WTC11 (cell line): ENCODE data around the gene CARMIL1. TPM values are rescaled to one million over a fixed set of nuclear protein-coding genes. Genes with fewer than 3 reads are reported as not detected.

Source experiments
- ATAC-seq: fragments of 200-7000 bp; cut with Tn5 transposase; 2 replicates; pipeline ENCODE4 v1.10.0; 2021; ENCODE audit warnings: mild to moderate bottlenecking, moderate library complexity
- CTCF ChIA-PET: fragments of 300-600 bp; sonication (Branson Sonifier 250); formaldehyde crosslinking; loops from one replicate; lab custom pipeline; 2021; ENCODE audit warnings: antibody characterized with exemption; lab: Charles Lee
- POLR2A ChIA-PET: fragments of 350-600 bp; sonication (Branson Sonifier 250); formaldehyde crosslinking; loops from one replicate; lab custom pipeline; 2021; ENCODE audit warnings: antibody characterized with exemption; lab: Charles Lee
- DNase-seq: peaks from one replicate; pipeline ENCODE4 v3.0.0; 2021; ENCODE audit warnings: low spot score
- H3K27ac Mint-ChIP-seq: 2 replicates; pipeline ENCODE4 v1.8.0; 2021; ENCODE audit warnings: mixed read lengths
- H3K27me3 Mint-ChIP-seq: 2 replicates; pipeline ENCODE4 v1.8.0; 2021; ENCODE audit warnings: low read depth, mild to moderate bottlenecking, moderate library complexity, mixed read lengths
- H3K36me3 Mint-ChIP-seq: 2 replicates; pipeline ENCODE4 v1.8.0; 2021; ENCODE audit warnings: mixed read lengths
- H3K4me1 Mint-ChIP-seq: 2 replicates; pipeline ENCODE4 v1.8.0; 2022; ENCODE audit warnings: mixed read lengths
- H3K4me3 Mint-ChIP-seq: 2 replicates; pipeline ENCODE4 v1.8.0; 2021; ENCODE audit warnings: mild to moderate bottlenecking, moderate library complexity, mixed read lengths
- H3K9me3 Mint-ChIP-seq: 2 replicates; pipeline ENCODE4 v1.8.0; 2021; ENCODE audit warnings: mixed read lengths
- ATF6 ChIP-seq: sonication (generic); formaldehyde crosslinking; IDR thresholded peaks from 2 replicates; pipeline ENCODE4 v1.8.1; 2023; ENCODE audit warnings: mild to moderate bottlenecking, missing genetic modification reagents
- E2F5 ChIP-seq: sonication (generic); formaldehyde crosslinking; IDR thresholded peaks from 2 replicates; pipeline ENCODE4 v1.8.1; 2022; ENCODE audit warnings: mild to moderate bottlenecking, moderate library complexity, missing genetic modification reagents
- ELF4 ChIP-seq: sonication (generic); formaldehyde crosslinking; IDR thresholded peaks from 2 replicates; pipeline ENCODE4 v1.8.1; 2022; ENCODE audit warnings: low read depth, mild to moderate bottlenecking, moderate library complexity, missing genetic modification reagents
- ESRRA ChIP-seq: sonication (generic); formaldehyde crosslinking; IDR thresholded peaks from 2 replicates; pipeline ENCODE4 v1.8.1; 2022; ENCODE audit warnings: mild to moderate bottlenecking, missing genetic modification reagents, borderline replicate concordance
- FOXK1 ChIP-seq: sonication (generic); formaldehyde crosslinking; IDR thresholded peaks from 2 replicates; pipeline ENCODE4 v1.8.0; 2022; ENCODE audit warnings: mild to moderate bottlenecking, moderate library complexity, missing genetic modification reagents
- GRHL2 ChIP-seq: fragments of 250-450 bp; sonication (Bioruptor Pico); IDR thresholded peaks from 2 replicates; pipeline ENCODE4 v1.8.0; 2022; ENCODE audit warnings: mild to moderate bottlenecking, moderate library complexity; ENCODE audit not compliant: insufficient replicate concordance, severe bottlenecking
- GTF2I ChIP-seq: fragments of 250-450 bp; sonication (Bioruptor Pico); conservative IDR thresholded peaks from 2 replicates; pipeline ENCODE4 v1.4.0; 2021; ENCODE audit warnings: mild to moderate bottlenecking
- IRF2 ChIP-seq: sonication (generic); formaldehyde crosslinking; IDR thresholded peaks from 2 replicates; pipeline ENCODE4 v1.8.0; 2022; ENCODE audit warnings: low read depth, missing genetic modification reagents, borderline replicate concordance
- MXD4 ChIP-seq: fragments of 250-450 bp; sonication (Bioruptor Pico); IDR thresholded peaks from 2 replicates; pipeline ENCODE4 v1.8.0; 2021; ENCODE audit warnings: mild to moderate bottlenecking, moderate library complexity, borderline replicate concordance
- NFE2L1 ChIP-seq: sonication (generic); formaldehyde crosslinking; IDR thresholded peaks from 2 replicates; pipeline ENCODE4 v1.8.1; 2023; ENCODE audit warnings: missing genetic modification reagents
- NR2C2 ChIP-seq: sonication (generic); formaldehyde crosslinking; IDR thresholded peaks from 2 replicates; pipeline ENCODE4 v1.8.0; 2022; ENCODE audit warnings: mild to moderate bottlenecking, missing genetic modification reagents
- RORB ChIP-seq: fragments of 250-450 bp; sonication (Bioruptor Pico); IDR thresholded peaks from 2 replicates; pipeline ENCODE4 v1.9.0; 2021; ENCODE audit warnings: mild to moderate bottlenecking
- SOX15 ChIP-seq: fragments of 250-450 bp; sonication (Bioruptor Pico); IDR thresholded peaks from 2 replicates; pipeline ENCODE4 v1.9.0; 2021; ENCODE audit warnings: mild to moderate bottlenecking
- ZMAT4 ChIP-seq: fragments of 250-450 bp; sonication (Bioruptor Pico); IDR thresholded peaks from 2 replicates; pipeline ENCODE4 v1.9.0; 2021; ENCODE audit warnings: mild to moderate bottlenecking
- ZNF416 ChIP-seq: fragments of 250-450 bp; sonication (Bioruptor Pico); IDR thresholded peaks from 2 replicates; pipeline ENCODE4 v1.9.0; 2021; ENCODE audit warnings: mild to moderate bottlenecking, inconsistent platforms
- ZNF512 ChIP-seq: sonication (generic); formaldehyde crosslinking; IDR thresholded peaks from 2 replicates; pipeline ENCODE4 v1.8.1; 2022; ENCODE audit warnings: missing genetic modification reagents, borderline replicate concordance
- total RNA-seq: library from RNA; stranded (reverse); gene quantifications from 3 replicates; pipeline ENCODE4 v1.2.3, GENCODE V29; 2021

Gene CARMIL1
- total RNA-seq, 1 experiment from 2014 or later, result 36.2 TPM

GRCh38 chr6:25497383-25498040 lies 218.3 kb downstream of the CARMIL1 start (continued):
- TF ChIP-seq ELF4 (CRISPR knock-in tag) (no peak), GRHL2 (CRISPR knock-in tag) (no peak), ZNF416 (CRISPR knock-in tag) (no peak), FOXK1 (CRISPR knock-in tag) (no peak), ZNF512 (no peak), ATF6 (CRISPR knock-in tag) (no peak), E2F5 (CRISPR knock-in tag) (no peak), NR2C2 (CRISPR knock-in tag) (no peak)

- Mint-ChIP-seq H3K4me1 (peaks cover 21% of the 10 kb centered on the region), H3K27me3 (no peaks in the 10 kb centered on the region), H3K9me3 (no peaks in the 10 kb centered on the region), H3K27ac (peak overlapping the region; percentile 77), H3K4me3 (no peak overlapping the region), H3K36me3 (peaks cover 3% of the 10 kb centered on the region)
- ATAC-seq (no peak), DNase-seq (no peak)
- no peak for TF ChIP-seq RORB (CRISPR knock-in tag)
- TF ChIP-seq ESRRA (CRISPR knock-in tag), result no peak
- no peak for TF ChIP-seq NR2C2 (CRISPR knock-in tag)
- TF ChIP-seq IRF2 (CRISPR knock-in tag), result no peak
- TF ChIP-seq GTF2I, result no peak
- no peak for TF ChIP-seq GRHL2 (CRISPR knock-in tag)
- ChIA-PET CTCF (interaction anchor here (1.2 to 1.4 kb wide), 2 partner anchors 8 to 275 kb away, joined by 4 to 10 read pairs; no protein-coding TSS in a partner anchor), POLR2A (no interaction called here)
These were observed 219.3 kb downstream of the CARMIL1 start for GRCh38 chr6:25498505-25498904.

GRCh38 chr6:25499615-25500235 lies 220.6 kb downstream of the CARMIL1 start:
- no peak for TF ChIP-seq ZMAT4 (CRISPR knock-in tag)
- TF ChIP-seq NFE2L1 (CRISPR knock-in tag), result no peak
- no peak for TF ChIP-seq SOX15 (CRISPR knock-in tag)
- TF ChIP-seq MXD4 (CRISPR knock-in tag), result no peak
- Mint-ChIP-seq H3K4me3 (no peak overlapping the region), H3K36me3 (peaks cover 3% of the 10 kb centered on the region), H3K4me1 (peaks cover 23% of the 10 kb centered on the region), H3K27me3 (no peaks in the 10 kb centered on the region), H3K27ac (peak overlapping the region; percentile 66), H3K9me3 (no peaks in the 10 kb centered on the region)
- ATAC-seq (no peak), DNase-seq (no peak)
- ChIA-PET CTCF (interaction anchor here (1.2 to 1.4 kb wide), 2 partner anchors 9 to 276 kb away, joined by 4 to 10 read pairs; no protein-coding TSS in a partner anchor), POLR2A (no interaction called here)
